Stimulated activated effector memory CD8-positive, alpha-beta T cell treated with anti-CD3 and anti-CD28 coated beads, Interleukin-12 subunit alpha, Interleukin-12 subunit beta, amount 100 ng/mL, for 72 hours (primary cell): ENCODE results near the gene FTL.
"Not testable (repeated sequence)": the region's sequence is repeated elsewhere in the genome, so short reads cannot be mapped to it uniquely, and the experiment has no call there.

Source experiments
- ATAC-seq: fragments of 150-1000 bp; cut with Tn5 transposase; 2 replicates; pipeline ENCODE4 v1.10.0; 2021
- DNase-seq, 2 donors: peaks; one replicate each; pipeline ENCODE4 v3.0.0; 2021 to 2022; ENCODE audit warnings: low spot score in 2 of 2
- H3K27ac Mint-ChIP-seq: one replicate; pipeline ENCODE4 v1.8.0; 2022; ENCODE audit warnings: mild to moderate bottlenecking, mixed read lengths
- H3K36me3 Mint-ChIP-seq: one replicate; pipeline ENCODE4 v1.8.0; 2022; ENCODE audit warnings: mild to moderate bottlenecking, mixed read lengths
- H3K4me1 Mint-ChIP-seq: one replicate; pipeline ENCODE4 v1.8.0; 2022; ENCODE audit warnings: mixed read lengths
- H3K4me3 Mint-ChIP-seq: one replicate; pipeline ENCODE4 v1.8.0; 2022; ENCODE audit warnings: mild to moderate bottlenecking, mixed read lengths
- H3K9me3 Mint-ChIP-seq: one replicate; pipeline ENCODE4 v1.8.0; 2022; ENCODE audit warnings: mixed read lengths

The FTL gene

GRCh38 chr19:48965040-48965805, at the start of gene FTL:
Gene FTL (plus strand): TSS chr19:48965309. CDS start chr19:48965508, 199 bp downstream.
- Mint-ChIP-seq H3K4me1 (peaks cover 74% of the 10 kb centered on the region), H3K27ac (peak within 1 kb of the TSS; percentile 100), H3K4me3 (peak within 1 kb of the TSS; percentile 100), H3K9me3 (no peaks in the 10 kb centered on the region), H3K36me3 (peaks cover 100% of the 10 kb centered on the region)
- DNase-seq (peak; percentile 91 to 96), ATAC-seq (peak; percentile 80)

- Mint-ChIP-seq H3K4me1 (no peaks in the 10 kb centered on the region), H3K27ac (no peak overlapping the region), H3K36me3 (peaks cover 95% of the 10 kb centered on the region), H3K9me3 (no peaks in the 10 kb centered on the region), H3K4me3 (no peak overlapping the region)
- ATAC-seq (no peak), DNase-seq (no peak)
These were observed 49.4 kb upstream of the FTL start for GRCh38 chr19:48915757-48916156.

- no peak for ATAC-seq
- H3K27ac Mint-ChIP-seq = no peak overlapping the region
- no peaks in the 10 kb centered on the region for H3K9me3 Mint-ChIP-seq
- no peaks in the 10 kb centered on the region for H3K4me1 Mint-ChIP-seq
- no peak for DNase-seq
- no peak overlapping the region for H3K4me3 Mint-ChIP-seq
- H3K36me3 Mint-ChIP-seq = peaks cover 81% of the 10 kb centered on the region
These were observed 47.0 kb upstream of the FTL start for GRCh38 chr19:48918071-48918470.

- H3K4me1 Mint-ChIP-seq = no peaks in the 10 kb centered on the region
- H3K36me3 Mint-ChIP-seq = peaks cover 81% of the 10 kb centered on the region
- no peaks in the 10 kb centered on the region for H3K9me3 Mint-ChIP-seq
- H3K27ac Mint-ChIP-seq = no peak overlapping the region
- H3K4me3 Mint-ChIP-seq = no peak overlapping the region
- ATAC-seq = peak; percentile 37
- DNase-seq = no peak
These were observed 46.3 kb upstream of the FTL start for GRCh38 chr19:48918801-48919247.

GRCh38 chr19:48919271-48919670, 45.8 kb upstream of the FTL start:
- DNase-seq, H3K9me3 Mint-ChIP-seq, H3K27ac Mint-ChIP-seq, ATAC-seq, H3K4me3 Mint-ChIP-seq, H3K4me1 Mint-ChIP-seq: not testable (repeated sequence)
- peaks cover 81% of the 10 kb centered on the region for H3K36me3 Mint-ChIP-seq

- H3K9me3 Mint-ChIP-seq = no peaks in the 10 kb centered on the region
- H3K27ac Mint-ChIP-seq = no peak overlapping the region
- no peaks in the 10 kb centered on the region for H3K4me1 Mint-ChIP-seq
- ATAC-seq (no peak), DNase-seq (no peak)
- H3K4me3 Mint-ChIP-seq = no peak overlapping the region
- H3K36me3 Mint-ChIP-seq = peaks cover 69% of the 10 kb centered on the region
These were observed 44.2 kb upstream of the FTL start for GRCh38 chr19:48920949-48921348.

- no peak for ATAC-seq
These were observed 43.2 kb upstream of the FTL start for GRCh38 chr19:48921721-48922500.

GRCh38 chr19:48922548-48923490, 42.3 kb upstream of the FTL start:
- ATAC-seq = no peak

More at GRCh38 chr19:48921721-48922500, 43.2 kb upstream of the FTL start:
- no peak overlapping the region for H3K27ac Mint-ChIP-seq
- no peaks in the 10 kb centered on the region for H3K4me1 Mint-ChIP-seq
- peaks cover 60% of the 10 kb centered on the region for H3K36me3 Mint-ChIP-seq
- H3K9me3 Mint-ChIP-seq = no peaks in the 10 kb centered on the region
- no peak for DNase-seq
- H3K4me3 Mint-ChIP-seq = no peak overlapping the region

GRCh38 chr19:48925240-48925843, 39.8 kb upstream of the FTL start:
- Mint-ChIP-seq H3K27ac (no peak overlapping the region), H3K36me3 (peaks cover 26% of the 10 kb centered on the region), H3K4me3 (no peak overlapping the region), H3K9me3 (no peaks in the 10 kb centered on the region), H3K4me1 (no peaks in the 10 kb centered on the region)
- peak; percentile 58 for ATAC-seq
- DNase-seq = no peak

More at GRCh38 chr19:48922548-48923490, 42.3 kb upstream of the FTL start:
- H3K4me3 Mint-ChIP-seq = no peak overlapping the region
- no peak for DNase-seq
- H3K9me3 Mint-ChIP-seq = no peaks in the 10 kb centered on the region
- peaks cover 51% of the 10 kb centered on the region for H3K36me3 Mint-ChIP-seq
- H3K27ac Mint-ChIP-seq = peak overlapping the region; percentile 72
- H3K4me1 Mint-ChIP-seq = no peaks in the 10 kb centered on the region

GRCh38 chr19:48925890-48926289, 39.2 kb upstream of the FTL start:
- H3K4me1 Mint-ChIP-seq, H3K9me3 Mint-ChIP-seq, H3K4me3 Mint-ChIP-seq, ATAC-seq, DNase-seq, H3K27ac Mint-ChIP-seq: not testable (repeated sequence)
- H3K36me3 Mint-ChIP-seq = peaks cover 26% of the 10 kb centered on the region

- Mint-ChIP-seq H3K4me3 (peak overlapping the region; percentile 7), H3K36me3 (peaks cover 26% of the 10 kb centered on the region), H3K4me1 (no peaks in the 10 kb centered on the region), H3K27ac (no peak overlapping the region), H3K9me3 (no peaks in the 10 kb centered on the region)
- DNase-seq = no peak
- peak; percentile 47 for ATAC-seq
These were observed 38.2 kb upstream of the FTL start for GRCh38 chr19:48926909-48927308.

GRCh38 chr19:48927692-48928091, 37.4 kb upstream of the FTL start:
- not testable (repeated sequence) for H3K4me3 Mint-ChIP-seq, ATAC-seq, H3K9me3 Mint-ChIP-seq, H3K4me1 Mint-ChIP-seq, DNase-seq, H3K27ac Mint-ChIP-seq
- H3K36me3 Mint-ChIP-seq = peaks cover 21% of the 10 kb centered on the region

GRCh38 chr19:48928164-48929025, 36.7 kb upstream of the FTL start:
- Mint-ChIP-seq H3K27ac (no peak overlapping the region), H3K9me3 (no peaks in the 10 kb centered on the region), H3K4me1 (peaks cover 4% of the 10 kb centered on the region), H3K36me3 (peaks cover 14% of the 10 kb centered on the region), H3K4me3 (no peak overlapping the region)
- ATAC-seq (no peak), DNase-seq (no peak)
